Left lobe of liver (tissue), 2 donors: ENCODE data around the gene EPO. TPM values are rescaled to one million over a fixed set of nuclear protein-coding genes. Genes with fewer than 3 reads are reported as not detected.
"Not testable (repeated sequence)": the region's sequence is repeated elsewhere in the genome, so short reads cannot be mapped to it uniquely, and the experiment has no call there.

Experiments
- ATAC-seq: fragments of 200-7000 bp; cut with Tn5 transposase; one replicate; pipeline ENCODE4 v1.9.1; 2020; ENCODE audit warnings: mild to moderate bottlenecking, moderate library complexity
- DNase-seq: peaks from one replicate; pipeline ENCODE4 v3.0.0-alpha.2; 2020; ENCODE audit warnings: low spot score
- total RNA-seq: library from RNA; stranded (reverse); gene quantifications from one replicate; pipeline ENCODE4 v1.2.1, GENCODE V29; 2021
- donor health status: DM: no; HTN: no; CAD: no; lungs with moderate emphysema.
- donor health status: DM: no; HTN: yes; CAD: no.

The EPO gene
- total RNA-seq, 1 donor from 2014 or later, result 6.4 TPM

- not testable (repeated sequence) for DNase-seq, ATAC-seq
Measured at GRCh38 chr7:100701089-100701488, 19.2 kb upstream of the EPO start.

- ATAC-seq (peak; percentile 77), DNase-seq (peak; percentile 84)
Measured at GRCh38 chr7:100705320-100705752, 14.9 kb upstream of the EPO start.

- DNase-seq (peak; percentile 100), ATAC-seq (peak; percentile 85)
Measured at GRCh38 chr7:100705753-100706671, 14.3 kb upstream of the EPO start, which contains the start of gene POP7. POP7 (plus strand) TSS chr7:100706121; CDS start chr7:100706831, 710 bp downstream.

- peak; percentile 70 for DNase-seq
- peak; percentile 5 for ATAC-seq
Measured at GRCh38 chr7:100706672-100707311, 13.5 kb upstream of the EPO start.

- no peak for DNase-seq
- ATAC-seq, result no peak
Measured at GRCh38 chr7:100708395-100708794, 11.9 kb upstream of the EPO start.

GRCh38 chr7:100710452-100710851 is 9.8 kb upstream of the EPO start:
- DNase-seq, result no peak
- ATAC-seq, result no peak

GRCh38 chr7:100711369-100711768 is 8.9 kb upstream of the EPO start:
- ATAC-seq (peak; percentile 82), DNase-seq (peak; percentile 68)

GRCh38 chr7:100714725-100715124 is 5.5 kb upstream of the EPO start:
- DNase-seq (no peak), ATAC-seq (no peak)

GRCh38 chr7:100717073-100717472 is 3.2 kb upstream of the EPO start:
- not testable (repeated sequence) for ATAC-seq, DNase-seq

- peak; percentile 17 for ATAC-seq
- no peak for DNase-seq
Measured at GRCh38 chr7:100719523-100720278, 567 bp upstream of the EPO start.

- DNase-seq (peak; percentile 82), ATAC-seq (peak; percentile 65)
Measured at GRCh38 chr7:100720671-100721504, 620 bp downstream of the EPO start.

GRCh38 chr7:100721505-100721812 is 1.2 kb downstream of the EPO start:
- DNase-seq, result no peak
- ATAC-seq, result no peak

- ATAC-seq, result peak; percentile 47
- peak; percentile 59 for DNase-seq
Measured at GRCh38 chr7:100722480-100723212, 2.4 kb downstream of the EPO start.

- ATAC-seq (peak; percentile 74), DNase-seq (peak; percentile 94)
Measured at GRCh38 chr7:100723732-100724275, 3.5 kb downstream of the EPO start.

- DNase-seq, ATAC-seq: not testable (repeated sequence)
Measured at GRCh38 chr7:100724364-100724763, 4.1 kb downstream of the EPO start.

- DNase-seq (no peak), ATAC-seq (peak; percentile 47)
Measured at GRCh38 chr7:100726996-100727761, 6.9 kb downstream of the EPO start.

- no peak for ATAC-seq
- DNase-seq, result no peak
Measured at GRCh38 chr7:100728196-100728595, 7.9 kb downstream of the EPO start.

GRCh38 chr7:100730136-100730800 is 10.0 kb downstream of the EPO start:
- ATAC-seq, result no peak

More at GRCh38 chr7:100730136-100730800, 10.0 kb downstream of the EPO start:
- DNase-seq, result no peak
